NCI-H2029 (cell line): Measurements from ENCODE around the gene LDLRAD3.

Source experiments
- DNase-seq: peaks from one replicate; lab custom pipeline; 2025; lab: John Stamatoyannopoulos, UW

Gene LDLRAD3

DNA sequence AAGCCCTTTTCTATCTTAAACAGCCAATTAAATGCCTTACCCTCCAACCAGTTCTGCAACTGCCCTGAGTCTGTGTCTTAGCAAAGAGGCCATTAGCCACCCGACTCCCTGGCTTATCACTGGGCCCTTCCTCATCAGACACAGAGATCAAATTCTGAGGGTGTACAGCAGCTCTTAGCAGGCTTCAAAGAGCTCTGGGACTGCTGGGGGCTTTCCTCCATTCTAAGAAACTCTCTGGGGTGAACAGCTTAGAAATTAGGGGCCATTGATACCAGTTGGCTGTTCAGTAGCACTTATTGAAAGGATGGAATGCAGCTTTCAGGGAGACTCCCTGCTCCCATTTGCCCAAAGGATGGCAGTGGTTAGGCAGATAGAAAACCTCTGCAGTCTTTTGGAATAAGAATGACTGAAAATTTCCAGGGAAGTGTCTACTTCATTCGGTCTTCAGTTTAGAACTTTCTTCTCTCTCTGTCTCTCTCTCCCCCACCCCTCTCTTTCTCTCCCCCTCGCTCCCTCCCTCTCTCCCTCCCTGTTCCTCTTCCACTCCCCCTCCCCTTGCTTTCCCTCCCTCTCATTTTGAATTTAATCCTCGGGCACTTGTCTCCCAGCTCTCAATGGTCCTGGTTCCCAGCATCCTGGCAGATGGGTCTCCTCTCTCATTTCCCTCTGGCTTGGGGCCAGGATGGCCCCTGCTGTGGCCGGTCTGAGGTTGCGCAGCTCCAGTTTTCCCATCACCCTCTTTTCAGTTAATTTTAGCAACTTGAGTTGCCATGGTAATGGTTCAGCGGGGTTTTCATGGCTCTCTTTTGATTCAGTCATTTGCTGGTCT, 268.9 kb downstream of the LDLRAD3 start:
- DNase-seq: no peak

GRCh38 chr11:36213393-36213840, 269.6 kb downstream of the LDLRAD3 start:
- no peak for DNase-seq

DNA sequence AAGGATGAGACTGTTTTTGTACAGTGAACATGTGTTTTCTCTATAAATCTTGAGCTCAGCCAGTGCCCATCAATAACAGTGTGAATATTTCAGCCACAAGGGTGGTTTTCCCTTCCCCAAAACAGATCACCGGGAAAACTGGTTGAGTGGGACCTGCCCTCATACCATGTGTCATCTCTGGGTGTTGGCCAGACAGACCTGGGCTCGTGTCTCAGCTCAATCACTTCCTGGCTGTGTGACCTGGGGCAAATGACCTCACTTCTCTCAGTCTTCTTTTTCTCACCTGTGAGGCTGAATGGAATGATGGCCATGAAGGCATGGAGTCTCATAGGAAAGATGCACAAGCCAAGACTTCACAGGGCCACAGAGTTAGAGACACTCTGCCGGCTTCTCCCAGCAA, 270.6 kb downstream of the LDLRAD3 start:
- no peak for DNase-seq

GRCh38 chr11:36214976-36215692, 271.3 kb downstream of the LDLRAD3 start:
- no peak for DNase-seq

GRCh38 chr11:36215693-36216060, 271.8 kb downstream of the LDLRAD3 start:
- no peak for DNase-seq

DNA sequence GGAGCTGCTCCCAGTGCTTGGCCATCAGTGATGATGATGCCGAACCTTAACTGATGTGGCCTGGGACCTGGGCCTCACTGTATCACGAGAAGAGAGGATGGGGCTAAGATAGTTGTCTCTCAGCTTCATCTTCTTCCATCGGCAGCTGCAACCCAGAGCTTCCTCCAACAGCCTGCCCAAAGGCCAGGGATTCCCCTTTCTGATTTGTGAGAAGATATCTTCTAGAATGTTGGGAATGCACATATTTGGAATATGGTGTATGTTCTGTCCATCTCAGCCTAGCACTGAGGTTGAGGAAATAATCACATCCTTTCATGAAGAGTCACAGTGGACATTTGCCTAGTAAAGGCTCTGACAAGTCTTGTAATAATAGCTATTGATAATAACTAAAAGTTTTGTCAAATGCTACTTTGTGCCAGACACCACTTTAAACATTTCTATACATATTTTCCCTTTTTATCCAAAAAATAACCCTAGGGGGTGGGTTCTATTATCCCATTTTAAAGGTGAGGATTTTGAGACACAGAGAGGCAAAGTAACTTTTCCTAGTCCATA, 272.3 kb downstream of the LDLRAD3 start:
- no peak for DNase-seq

- no peak for DNase-seq
These were observed 274.5 kb downstream of the LDLRAD3 start for GRCh38 chr11:36218283-36218921.

DNA sequence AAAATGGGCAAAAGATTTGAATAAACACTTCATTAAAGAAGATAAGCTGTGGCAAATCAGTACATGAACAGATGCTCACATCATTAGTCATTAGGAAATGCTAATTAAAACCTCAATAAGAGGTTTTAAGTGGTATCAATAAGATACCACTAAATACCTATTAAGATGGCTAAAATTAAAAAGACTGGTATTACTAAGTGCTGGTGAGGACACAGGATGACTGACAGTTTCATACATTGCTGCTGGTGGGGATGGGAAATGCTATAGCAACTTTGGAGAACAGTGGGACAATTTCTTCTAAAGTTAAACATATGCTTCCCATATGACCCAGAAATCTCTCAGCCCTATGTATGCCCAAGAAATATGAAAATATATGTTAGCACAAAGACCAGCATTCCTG, 276.1 kb downstream of the LDLRAD3 start:
- DNase-seq: no peak

GRCh38 chr11:36222831-36223635, 279.2 kb downstream of the LDLRAD3 start:
- no peak for DNase-seq

GRCh38 chr11:36224209-36224882, 280.5 kb downstream of the LDLRAD3 start:
- DNase-seq: no peak

- no peak for DNase-seq
These were observed 283.2 kb downstream of the LDLRAD3 start for GRCh38 chr11:36227044-36227443.

- no peak for DNase-seq
These were observed 284.8 kb downstream of the LDLRAD3 start for GRCh38 chr11:36228689-36229088.

- no peak for DNase-seq
These were observed 285.3 kb downstream of the LDLRAD3 start for GRCh38 chr11:36229091-36229705.

DNA sequence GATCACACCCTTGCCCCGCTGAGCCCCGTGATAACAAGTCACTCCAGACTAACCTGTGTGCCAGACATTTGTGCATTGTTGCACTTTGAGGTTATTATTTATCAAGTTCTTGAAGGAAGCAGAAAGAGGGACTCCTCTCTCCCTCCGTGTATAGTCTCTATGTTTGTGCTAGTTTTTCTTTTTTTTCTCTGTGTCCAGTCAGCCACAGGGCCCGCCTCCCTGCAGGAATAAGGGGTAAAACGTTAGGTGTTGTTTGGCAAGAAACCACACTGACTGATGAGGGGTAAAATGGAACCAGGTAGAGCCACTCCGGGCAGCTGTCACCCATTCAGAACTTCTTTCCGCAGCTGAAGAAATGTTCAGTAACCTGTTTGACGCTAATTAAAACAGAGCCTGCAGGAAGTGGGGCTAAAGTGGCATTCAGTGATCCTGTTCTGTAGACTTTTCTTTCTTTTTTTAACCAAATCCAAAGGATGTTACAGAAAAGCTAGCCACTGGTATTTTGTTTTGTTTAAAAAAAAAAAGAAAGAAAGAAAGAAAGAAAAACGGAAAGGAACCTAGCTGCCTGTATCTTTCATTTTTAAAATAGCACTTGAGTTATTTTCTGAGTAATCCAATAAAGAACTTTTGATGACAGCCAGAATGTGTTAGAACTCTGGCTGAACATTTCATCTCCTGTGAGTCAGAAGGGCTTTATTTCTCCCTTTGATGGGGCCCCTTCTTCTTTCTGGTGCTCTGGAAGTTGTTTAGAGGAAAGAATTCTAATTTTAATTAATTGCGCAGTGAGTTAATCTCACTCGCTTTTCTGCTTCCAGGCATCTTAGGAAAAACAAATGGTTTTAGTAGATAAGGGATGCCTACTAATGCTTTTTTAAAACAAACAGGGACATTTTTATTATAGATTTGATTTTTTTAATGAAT, 287.2 kb downstream of the LDLRAD3 start:
- DNase-seq: no peak

DNA sequence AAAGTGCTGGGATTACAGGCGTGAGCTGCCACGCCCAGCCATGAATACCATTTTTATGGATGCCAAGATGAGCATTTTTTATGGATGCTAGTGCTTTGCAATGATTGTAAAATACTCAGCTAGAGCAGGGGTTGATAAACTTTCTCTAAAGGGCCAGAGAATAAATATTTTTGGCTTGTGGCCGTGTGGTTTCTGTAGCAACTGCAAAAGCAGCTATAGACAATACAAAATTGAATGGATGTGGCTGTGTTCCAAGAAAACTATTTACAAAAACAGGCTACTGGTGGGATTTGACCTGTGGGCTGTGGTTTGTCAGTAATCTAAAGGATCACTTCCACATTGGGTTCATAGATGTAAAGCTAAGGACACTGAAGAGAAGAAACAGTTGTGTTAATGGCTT, 289.3 kb downstream of the LDLRAD3 start:
- DNase-seq: no peak

DNA sequence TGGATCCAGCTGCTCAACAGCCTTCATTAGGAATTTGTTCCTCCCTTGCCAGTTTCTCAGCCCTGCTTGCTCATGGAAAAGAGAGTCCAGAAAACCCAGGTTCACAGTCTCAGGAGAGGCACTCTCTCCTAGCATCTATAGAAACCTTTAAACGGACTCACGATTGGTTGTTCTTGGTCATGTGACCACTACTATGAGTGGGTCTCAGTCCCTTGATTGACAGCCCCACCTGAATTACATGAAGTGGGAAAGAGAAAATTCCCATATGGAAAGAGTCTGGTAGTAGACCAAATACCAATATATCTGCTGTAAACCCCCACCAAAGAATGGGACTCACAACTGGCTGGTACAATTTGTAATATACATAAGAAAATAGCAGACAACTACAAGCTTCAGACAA, 291.0 kb downstream of the LDLRAD3 start:
- DNase-seq: no peak

DNA sequence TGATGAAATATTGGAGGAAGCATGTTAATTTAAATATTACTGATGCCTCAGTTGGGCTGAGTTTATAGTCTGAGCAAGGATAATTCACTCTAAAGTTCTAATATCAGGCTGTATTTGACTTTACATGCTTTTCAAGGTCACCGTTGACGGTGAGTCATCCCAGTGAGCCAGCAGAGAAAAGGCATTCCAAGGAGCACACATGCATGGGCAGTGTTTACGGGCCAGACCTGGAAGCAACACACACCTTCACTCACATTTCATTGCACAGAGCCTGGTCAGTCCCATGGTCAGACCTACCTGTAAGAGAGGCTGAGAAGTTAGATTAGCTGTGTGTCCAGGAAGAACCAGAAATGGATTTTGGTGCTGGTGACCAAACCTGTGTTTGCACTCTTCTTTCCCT, 291.9 kb downstream of the LDLRAD3 start:
- DNase-seq: no peak

DNA sequence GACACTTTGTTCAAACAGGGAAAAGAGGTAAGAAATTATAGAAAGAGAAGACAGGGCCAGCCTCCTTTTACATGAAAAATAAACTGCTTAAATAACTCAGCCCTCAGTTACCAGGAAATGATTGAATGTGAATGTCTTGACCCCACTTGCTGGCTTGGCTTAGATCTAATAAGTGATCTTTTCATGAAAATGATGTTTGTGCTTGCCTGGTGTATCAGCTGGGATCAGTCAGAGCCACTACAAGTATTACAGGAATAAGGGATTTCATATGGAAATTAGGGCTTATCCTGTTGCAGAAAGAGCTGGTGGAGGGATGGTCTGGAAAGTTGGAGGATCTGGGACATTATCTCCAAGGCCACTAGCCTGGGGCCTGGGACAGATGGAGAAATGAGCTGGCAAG, 293.5 kb downstream of the LDLRAD3 start:
- no peak for DNase-seq

GRCh38 chr11:36238036-36238631, 294.3 kb downstream of the LDLRAD3 start:
- no peak for DNase-seq
